Peyer's patch (tissue), 4 donors: ENCODE measurements around the gene CHRM4.

ENCODE experiments used
- CTCF ChIP-seq, 6 experiments: fragments of 450-650 bp in 4 of 6; fragments of 200-600 bp in 2 of 6; sonication (generic) in 1 of 6; IDR thresholded peaks; one replicate each; pipeline ENCODE4 v1.5.1; 2017 to 2019; ENCODE audit warnings: antibody characterized with exemption in 6 of 6, mild to moderate bottlenecking in 3 of 6, moderate library complexity in 1 of 6
- POLR2A ChIP-seq, 2 donors: fragments of 450-650 bp; IDR thresholded peaks; one replicate each; pipeline ENCODE4 v1.5.1; 2017; ENCODE audit warnings: antibody characterized with exemption in 2 of 2, mild to moderate bottlenecking in 2 of 2, moderate library complexity in 2 of 2

- TF ChIP-seq CTCF (IDR thresholded peaks at IDR 0.05) (no peak), POLR2A (IDR thresholded peaks at IDR 0.05) (no peak)
Measured at GRCh38 chr11:46356924-46357482, 34.6 kb downstream of the CHRM4 start.
